GM21528 (cell line): ENCODE measurements around the gene MEF2C.

Experiments used
- ATAC-seq: cut with Tn5 transposase; IDR thresholded peaks from one replicate; pipeline ENCODE4 v1.9.1; 2021; ENCODE audit warnings: mild to moderate bottlenecking, moderate library complexity; ENCODE audit not compliant: unreplicated experiment, low FRiP score

MEF2C gene

GRCh38 chr5:88889189-88890069 lies 6.4 kb upstream of the MEF2C start:
- no peak for ATAC-seq

- no peak for ATAC-seq
These were observed 5.8 kb upstream of the MEF2C start for GRCh38 chr5:88888848-88889188.

DNA sequence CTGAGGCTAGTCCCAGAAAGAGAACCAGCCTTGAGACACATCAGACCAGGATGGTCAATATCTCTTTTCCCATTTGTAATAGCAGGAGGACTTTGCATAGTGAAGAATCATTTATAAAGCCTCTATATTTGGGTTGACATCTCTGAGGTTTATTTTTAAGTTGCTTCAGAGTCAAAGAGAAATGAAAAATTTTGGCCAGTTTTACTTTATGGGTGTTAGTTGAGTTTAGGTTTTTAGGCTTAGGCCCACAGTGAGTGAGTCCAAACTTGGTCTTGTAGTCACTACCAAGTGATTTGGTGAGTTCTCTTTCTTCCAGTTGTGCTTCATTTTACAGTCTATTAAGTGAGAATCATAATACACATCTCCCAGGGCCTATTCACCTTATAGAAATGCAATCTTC lies 5.3 kb upstream of the MEF2C start:
- no peak for ATAC-seq

DNA sequence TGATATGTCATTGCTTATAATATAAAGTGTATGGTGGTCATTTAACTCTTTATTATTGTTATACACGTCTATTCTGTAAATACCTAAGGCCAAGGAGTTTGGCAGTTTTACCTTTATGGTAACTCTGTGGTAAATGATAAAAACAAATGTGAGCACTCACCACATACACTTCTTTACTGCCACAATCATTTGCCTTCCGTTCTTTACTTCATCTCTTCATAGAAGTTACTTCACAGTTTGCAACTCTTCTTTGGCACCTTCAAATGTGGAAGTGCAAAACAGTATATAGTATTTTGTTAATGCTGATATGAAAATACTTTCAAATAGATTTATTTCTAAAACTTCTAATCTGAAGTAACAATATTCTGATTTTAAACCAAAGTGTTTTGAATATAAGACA lies 4.4 kb upstream of the MEF2C start:
- ATAC-seq, result no peak

DNA sequence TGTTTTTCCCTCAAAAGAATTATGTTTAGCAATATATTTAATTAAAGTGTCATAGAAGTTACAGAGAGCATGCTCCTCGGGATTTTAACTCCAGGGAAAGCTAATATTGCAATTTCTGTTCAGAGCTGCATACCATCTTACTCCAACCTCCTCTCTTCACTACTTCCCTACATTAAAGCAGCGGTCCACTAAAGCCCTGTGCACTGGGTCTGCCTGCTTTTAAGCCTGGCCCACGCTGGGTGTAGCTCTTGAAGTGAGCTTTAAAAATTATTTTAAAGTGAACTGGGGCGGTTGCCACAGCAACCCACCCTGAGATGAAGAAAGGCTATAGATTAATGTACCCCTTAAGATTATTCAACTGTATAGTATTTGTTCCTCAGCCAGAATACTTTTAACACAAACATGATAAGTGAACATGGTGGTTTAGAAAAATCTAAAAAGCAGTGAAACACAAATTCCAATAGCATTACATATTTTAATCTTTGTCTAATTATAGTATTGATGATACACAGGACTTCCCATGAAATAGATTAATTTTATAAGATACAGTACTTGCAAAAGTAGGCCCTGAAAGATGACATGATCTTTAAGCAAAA lies 3.9 kb upstream of the MEF2C start:
- no peak for ATAC-seq

- ATAC-seq, result no peak
These were observed 3.3 kb upstream of the MEF2C start for GRCh38 chr5:88886252-88886651.

- no peak for ATAC-seq
These were observed 2.0 kb upstream of the MEF2C start for GRCh38 chr5:88885002-88885401.

- no peak for ATAC-seq
These were observed 1.6 kb upstream of the MEF2C start for GRCh38 chr5:88884608-88884877.

DNA sequence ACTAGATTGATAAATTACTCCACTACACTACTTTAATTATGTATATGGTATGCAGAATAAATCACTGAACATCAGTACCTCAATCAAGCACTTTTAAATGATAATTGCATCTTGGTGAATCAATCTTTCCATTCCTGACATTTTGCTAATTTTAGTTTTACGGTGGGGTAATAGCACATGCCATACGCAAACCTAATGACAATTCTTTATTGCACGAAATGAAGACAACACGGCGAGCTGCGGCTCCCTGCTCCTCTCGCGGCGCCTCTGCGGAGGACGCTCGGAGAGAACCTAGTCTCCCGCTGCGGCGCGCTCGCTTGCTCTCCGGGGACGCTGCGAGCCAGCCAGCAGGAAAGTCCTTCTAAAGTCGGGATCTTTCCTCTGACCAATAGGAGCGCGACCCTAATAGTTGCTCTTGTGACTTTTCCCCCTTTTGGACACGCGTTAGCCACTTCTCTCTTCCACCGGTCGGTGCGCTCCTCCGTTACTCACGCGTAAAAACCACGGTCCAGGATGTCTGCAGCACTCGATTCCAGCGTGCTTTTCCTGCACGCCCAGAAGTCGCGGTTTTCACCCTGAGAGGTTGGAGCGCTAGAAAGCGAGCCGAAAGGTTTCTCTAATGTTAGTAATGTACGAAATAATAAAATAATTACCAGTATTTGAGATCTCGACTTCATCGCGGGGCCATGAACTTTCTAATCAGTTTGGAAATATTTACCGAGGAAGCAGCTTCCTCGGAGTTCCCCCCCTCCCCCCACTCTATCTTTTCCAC lies 1.0 kb upstream of the MEF2C start:
- ATAC-seq, result no peak

DNA sequence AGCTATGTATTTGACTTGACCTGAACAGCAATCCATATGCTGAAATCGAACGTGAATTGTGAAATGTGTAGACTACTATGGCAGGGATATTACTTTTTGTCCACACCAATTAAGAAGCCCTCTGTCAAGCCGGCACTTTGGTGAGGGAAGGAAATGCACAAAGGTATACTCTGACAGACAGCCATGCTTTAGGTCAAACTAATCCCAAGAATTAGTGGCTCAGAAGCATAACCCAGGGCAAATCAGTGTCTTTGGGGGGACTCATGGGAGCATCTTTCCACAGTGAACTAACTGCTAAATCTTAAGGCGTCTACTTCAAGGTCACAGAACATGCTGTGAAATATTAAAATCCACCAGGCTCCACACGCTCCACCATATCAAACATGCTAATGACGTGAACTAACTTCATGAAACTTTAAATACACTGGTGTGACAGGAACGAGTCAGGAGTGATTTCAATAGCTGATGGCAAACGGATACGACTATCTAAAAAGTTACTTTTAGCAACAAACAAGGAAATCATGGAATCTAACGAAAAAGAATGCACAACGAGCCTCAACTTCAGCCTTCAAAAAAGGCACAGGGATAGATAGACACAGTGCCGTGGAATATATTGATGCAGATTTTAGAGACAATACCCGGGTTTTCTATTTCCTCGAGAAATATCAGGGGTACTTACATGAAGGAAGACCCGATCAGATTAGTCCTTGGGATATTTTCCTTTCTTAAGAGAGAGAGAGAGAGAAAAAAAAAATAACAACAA lies 527 bp downstream of the MEF2C start:
- ATAC-seq, result no peak

GRCh38 chr5:88881571-88881971 lies 1.4 kb downstream of the MEF2C start:
- ATAC-seq, result no peak

- ATAC-seq, result no peak
These were observed 2.8 kb downstream of the MEF2C start for GRCh38 chr5:88880201-88880600.

DNA sequence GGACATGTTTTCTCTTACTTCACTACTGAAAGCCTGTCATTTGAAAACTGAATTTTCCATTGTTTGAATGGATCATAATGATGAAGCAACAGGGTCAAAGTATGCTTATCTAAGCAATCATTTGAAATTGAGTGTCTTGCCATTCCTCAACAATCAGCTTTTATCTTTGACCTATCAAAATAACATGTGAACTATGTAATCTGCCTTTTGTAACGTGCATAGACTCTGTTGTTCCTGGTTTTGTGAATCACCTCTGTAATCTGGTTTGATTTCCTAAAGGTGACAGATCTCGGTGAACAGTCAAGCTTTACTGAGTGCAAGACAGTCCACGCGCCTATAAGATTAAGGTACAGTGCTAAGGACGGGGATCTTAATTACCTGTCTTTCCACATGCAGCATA lies 3.3 kb downstream of the MEF2C start:
- no peak for ATAC-seq

DNA sequence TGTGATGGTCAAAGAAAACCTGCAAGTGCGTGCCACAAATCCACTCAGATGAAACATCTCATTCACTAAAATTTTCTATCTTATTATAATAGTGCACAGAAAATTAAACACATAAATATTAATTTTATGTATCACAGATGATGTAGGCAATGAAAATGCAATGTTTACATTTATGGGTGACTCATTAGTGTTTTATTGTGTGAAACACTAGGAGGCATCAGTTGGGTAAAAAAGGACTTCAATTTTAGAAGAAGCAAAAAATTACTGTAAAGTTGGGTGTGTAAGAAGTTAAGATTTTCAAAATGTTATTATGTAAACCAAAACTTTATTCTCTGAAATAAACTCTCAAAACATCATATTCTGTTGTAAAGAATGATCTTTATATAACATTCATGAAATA lies 4.0 kb downstream of the MEF2C start:
- no peak for ATAC-seq

- ATAC-seq, result no peak
These were observed 5.2 kb downstream of the MEF2C start for GRCh38 chr5:88877826-88878225.

DNA sequence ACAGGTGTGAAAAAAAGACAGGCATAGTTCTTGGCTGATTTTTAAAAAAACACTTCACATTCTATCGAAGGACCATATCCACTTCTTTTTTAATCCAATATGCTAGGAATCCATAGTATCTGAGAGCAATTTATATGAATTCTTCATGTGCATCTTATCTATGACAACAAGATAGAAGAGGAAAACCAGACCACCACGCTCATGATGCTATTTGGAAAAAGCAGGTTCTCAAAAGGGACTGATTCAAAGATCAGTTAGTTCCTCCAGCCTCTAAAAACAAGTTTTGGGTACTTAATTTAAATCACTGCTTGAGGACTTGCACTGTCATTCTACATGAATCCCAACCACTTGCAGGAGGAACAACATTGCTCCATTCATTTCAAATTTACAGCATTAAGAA lies 6.3 kb downstream of the MEF2C start:
- ATAC-seq, result no peak

GRCh38 chr5:88875341-88876234 lies 7.4 kb downstream of the MEF2C start:
- ATAC-seq, result no peak

DNA sequence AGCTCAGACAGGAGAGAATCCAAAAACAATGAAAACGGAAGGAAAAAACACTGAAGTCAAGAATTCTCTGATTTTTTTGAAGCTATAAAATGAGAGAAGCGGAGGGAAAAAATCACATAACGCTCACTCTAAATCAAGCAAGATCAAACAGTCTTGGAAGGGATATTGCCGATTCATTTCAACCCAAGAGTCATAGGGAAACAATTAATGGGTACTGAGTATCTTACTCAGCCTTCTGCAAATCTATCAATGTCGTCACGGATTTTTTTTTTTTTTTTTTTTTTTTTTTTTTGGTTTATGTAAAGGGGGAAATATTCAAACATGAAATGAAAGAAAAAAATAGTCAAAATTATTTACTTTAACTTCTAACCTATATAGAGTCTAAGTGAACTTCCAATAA lies 9.5 kb downstream of the MEF2C start:
- ATAC-seq, result no peak

- no peak for ATAC-seq
These were observed 10.0 kb downstream of the MEF2C start for GRCh38 chr5:88872971-88873370.

- ATAC-seq, result no peak
These were observed 12.7 kb downstream of the MEF2C start for GRCh38 chr5:88870285-88870684.
